Epidermal melanocyte (primary cell): ENCODE measurements around the gene GPC6.
"Not testable (repeated sequence)": the region's sequence is repeated elsewhere in the genome, so short reads cannot be mapped to it uniquely, and the experiment has no call there.

Experiments
- DNase-seq: peaks from one replicate; pipeline ENCODE4 v3.0.0; 2011; ENCODE audit warnings: low spot score; ENCODE audit not compliant: insufficient read length

Gene GPC6

DNA sequence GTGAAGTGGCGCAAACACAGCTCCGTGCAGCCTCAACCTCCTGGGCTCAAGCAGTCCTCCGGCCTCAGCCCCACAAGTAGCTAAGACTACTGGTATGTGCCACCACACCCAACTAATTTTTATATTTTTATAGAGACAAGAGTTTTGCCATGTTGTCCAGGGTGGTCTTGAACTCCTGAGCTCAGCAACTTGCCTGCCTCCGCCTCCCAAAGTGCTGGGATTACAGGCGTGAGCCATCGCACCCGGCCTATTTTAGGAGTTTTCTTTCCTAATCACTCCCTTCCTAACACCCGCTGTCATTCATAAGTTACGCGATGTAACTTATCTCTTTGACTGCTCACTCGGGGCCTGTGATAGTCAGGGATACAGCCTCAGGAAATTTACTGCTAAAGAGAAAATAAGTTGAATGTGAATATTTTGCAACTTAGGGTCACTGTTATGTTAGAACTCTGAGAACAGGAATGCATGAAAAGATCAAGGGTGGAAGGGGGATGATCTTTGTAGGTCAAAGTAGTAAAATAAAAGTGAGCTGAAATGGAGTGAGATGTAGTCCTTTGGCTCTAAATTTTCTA, 1112.6 kb downstream of the GPC6 start:
- no peak for DNase-seq

DNA sequence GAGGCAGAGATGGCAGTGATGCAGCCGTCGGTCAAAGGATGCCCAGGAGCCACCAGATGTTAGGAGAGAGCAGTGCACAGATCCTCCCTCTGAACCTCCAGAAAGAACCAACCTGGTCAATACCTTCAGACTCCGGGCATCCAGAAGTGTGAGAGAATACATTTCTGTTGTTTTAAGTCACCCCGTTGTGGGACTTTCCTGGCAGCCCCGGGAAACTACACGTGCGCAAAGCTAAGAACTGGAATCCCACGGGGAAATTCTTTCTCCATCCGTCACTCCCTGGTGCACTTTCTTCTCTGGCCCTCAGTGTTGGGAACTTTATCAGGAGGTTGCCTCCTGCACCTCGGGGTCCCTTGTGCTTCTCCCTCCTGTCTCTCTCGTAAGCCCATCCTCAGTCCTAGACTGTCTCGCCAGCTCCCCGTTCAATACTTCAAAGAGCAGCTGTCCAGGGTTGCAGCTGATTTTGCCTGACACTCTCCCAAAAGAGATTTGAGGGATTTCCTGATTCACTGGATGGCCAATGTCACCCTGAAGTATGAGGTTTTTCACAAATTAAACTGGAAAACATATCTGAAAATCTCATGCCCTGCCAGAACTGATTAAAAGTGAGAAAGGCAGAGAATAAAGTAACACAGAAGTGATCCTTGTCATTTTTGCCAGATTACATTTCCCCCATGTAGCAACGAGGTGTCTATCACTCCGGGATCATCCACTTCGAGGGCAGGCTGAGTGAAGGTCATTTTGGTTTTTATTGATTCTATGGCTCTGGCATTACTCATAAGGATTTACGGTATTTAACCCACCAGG, 1116.0 kb downstream of the GPC6 start:
- no peak for DNase-seq

GRCh38 chr13:94343243-94343585, 1116.6 kb downstream of the GPC6 start:
- DNase-seq = no peak

DNA sequence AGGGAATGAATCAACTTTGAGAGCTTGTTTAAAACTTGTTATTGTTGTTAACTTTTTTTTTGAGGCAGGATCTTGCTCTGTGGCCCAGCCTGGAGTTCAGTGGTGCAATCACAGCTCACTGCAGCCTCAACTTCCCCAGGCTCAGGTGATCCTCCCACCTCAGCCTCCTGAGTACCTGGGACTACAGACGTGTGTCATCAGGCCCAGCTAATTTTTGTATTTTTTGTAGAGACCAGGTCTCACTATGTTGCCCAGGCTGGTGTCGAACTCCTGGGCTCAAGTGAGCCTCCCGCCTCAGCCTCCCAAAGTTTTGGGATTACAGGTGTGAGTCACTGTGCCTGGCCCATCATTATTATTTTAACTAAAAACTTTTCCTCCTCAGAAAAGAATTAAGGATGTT, 1117.1 kb downstream of the GPC6 start:
- not testable (repeated sequence) for DNase-seq

- no peak for DNase-seq
These were observed 1117.7 kb downstream of the GPC6 start for GRCh38 chr13:94344126-94344818.

- DNase-seq = no peak
These were observed 1119.0 kb downstream of the GPC6 start for GRCh38 chr13:94345374-94346195.

GRCh38 chr13:94346261-94347019, 1119.8 kb downstream of the GPC6 start:
- DNase-seq = no peak

- no peak for DNase-seq
These were observed 1124.8 kb downstream of the GPC6 start for GRCh38 chr13:94351292-94351990.

GRCh38 chr13:94352057-94352456, 1125.5 kb downstream of the GPC6 start:
- no peak for DNase-seq

- DNase-seq = no peak
These were observed 1126.6 kb downstream of the GPC6 start for GRCh38 chr13:94353167-94353710.

DNA sequence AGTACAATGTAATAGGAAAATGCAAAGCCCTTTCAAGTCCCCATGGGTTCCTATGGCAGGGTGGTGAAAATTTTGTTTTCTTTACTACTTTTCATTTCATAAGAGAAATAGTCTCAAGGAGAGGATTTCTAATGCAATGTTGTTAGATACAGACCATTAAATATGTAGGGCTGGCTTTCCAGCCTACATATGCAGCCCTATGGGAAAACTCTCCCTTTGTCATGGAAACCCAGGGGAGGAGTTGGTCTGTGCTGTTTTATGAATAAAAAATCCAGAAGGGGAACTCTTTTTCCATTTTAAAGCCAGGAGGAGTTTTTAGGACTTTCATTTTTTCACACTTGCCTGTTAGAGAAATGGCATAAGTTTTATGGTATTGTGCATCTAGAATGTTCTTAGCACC, 1133.3 kb downstream of the GPC6 start:
- no peak for DNase-seq

DNA sequence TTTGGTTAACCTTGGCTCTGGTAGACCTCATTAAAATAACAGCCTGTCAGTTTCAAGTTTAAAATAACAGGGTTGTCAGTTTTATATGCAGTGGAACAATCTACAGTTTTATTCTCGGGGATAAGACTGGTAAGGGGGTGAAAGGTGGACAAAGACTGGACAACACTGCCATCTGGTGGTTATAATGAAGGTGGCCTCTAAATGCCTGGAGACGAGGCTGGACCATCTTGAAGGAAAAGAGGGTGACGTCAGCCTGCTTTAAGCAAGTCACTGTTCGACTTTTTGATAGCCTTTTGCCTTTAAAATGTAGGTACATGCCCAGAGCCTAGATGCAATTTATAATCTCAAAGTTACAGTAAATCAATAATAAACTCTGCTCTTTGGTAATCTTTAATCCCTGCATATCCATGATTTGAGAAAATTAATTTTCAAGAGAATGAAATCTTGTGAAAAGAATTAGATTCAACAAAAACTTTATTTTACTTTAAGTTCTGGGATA, 1135.9 kb downstream of the GPC6 start:
- peak; percentile 82 for DNase-seq

DNA sequence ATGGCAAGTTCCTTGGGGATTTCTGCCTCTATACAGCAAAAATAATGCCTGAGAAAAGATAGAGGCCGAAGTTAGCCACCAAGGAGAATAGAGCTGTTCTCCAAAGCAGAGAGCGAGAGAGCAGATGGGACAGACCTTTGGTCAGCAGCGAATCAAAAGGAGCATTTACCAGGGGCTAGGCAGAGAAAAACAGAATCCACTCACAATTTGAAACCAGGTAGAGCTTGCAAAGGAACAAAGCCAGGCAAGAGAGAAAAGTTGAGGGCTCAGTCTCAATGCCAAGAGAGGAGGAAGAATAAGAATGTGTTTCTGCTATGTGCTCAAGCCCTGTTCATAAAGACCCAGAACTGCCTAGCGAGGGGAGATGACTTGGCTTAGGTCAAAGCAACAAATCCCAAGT, 1140.1 kb downstream of the GPC6 start:
- DNase-seq = no peak

- DNase-seq = no peak
These were observed 1143.4 kb downstream of the GPC6 start for GRCh38 chr13:94369972-94370436.

- no peak for DNase-seq
These were observed 1145.2 kb downstream of the GPC6 start for GRCh38 chr13:94371855-94372254.

GRCh38 chr13:94382517-94382916, 1155.9 kb downstream of the GPC6 start:
- no peak for DNase-seq

GRCh38 chr13:94382960-94383359, 1156.4 kb downstream of the GPC6 start:
- DNase-seq = no peak

DNA sequence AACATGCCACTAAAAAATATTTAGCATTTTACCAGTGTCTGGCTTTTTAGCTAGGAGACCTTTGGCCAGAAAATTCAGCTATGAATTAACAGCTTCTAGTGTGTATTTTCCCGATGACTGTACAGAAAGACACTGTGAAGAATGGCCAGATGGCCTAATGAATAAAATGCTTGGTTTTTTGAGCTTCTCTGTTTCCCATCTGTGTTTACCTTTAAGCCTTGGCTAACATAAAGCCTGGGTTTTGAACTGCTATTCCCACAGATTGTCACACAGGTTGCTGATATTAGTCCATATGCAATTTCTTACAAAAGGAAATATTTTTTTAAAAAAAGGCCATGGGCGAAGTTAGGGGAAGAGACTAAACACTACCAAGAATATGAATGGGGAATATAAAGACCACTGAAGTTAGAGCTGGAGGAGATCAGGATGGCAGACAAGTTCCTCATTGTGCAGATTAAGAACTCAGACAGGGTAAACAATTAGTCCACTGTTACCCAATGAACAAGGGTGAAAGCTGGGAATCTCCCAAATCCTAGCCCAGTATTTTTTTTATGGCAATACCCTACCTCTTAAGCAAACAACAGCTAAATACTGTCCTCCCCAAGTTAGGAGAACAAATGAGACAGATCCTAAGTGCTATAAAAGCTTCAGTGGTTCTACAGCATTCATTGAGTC, 1157.8 kb downstream of the GPC6 start:
- peak; percentile 44 for DNase-seq

DNA sequence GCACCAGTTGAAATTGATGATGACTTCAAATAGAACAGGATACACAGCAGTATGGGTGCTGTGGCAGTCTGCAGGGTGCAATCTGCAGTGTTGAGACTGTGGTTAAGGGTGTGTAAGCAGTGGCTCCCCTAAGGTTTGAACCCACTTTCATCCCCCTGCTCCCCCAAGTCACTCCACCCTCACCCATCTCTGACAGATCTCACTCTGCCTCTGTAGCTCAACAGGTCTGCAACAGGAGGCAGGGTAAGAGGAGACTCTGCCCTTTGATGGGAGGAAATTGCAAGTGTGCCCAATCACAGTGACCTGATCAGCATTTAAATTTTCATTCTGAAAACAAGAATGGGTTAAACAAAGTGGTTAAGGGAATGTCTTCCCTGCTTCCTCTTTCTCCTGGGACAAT, 1160.4 kb downstream of the GPC6 start:
- DNase-seq = no peak
